Endothelial cell (in vitro differentiated cells): ENCODE results near the gene RPS6KA5. TPM values are rescaled to one million over a fixed set of nuclear protein-coding genes. Genes with fewer than 3 reads are reported as not detected.

Experiments used
- DNase-seq: peaks from one replicate; pipeline ENCODE4 v3.0.0; 2021; ENCODE audit warnings: low spot score
- H3K27ac Mint-ChIP-seq: one replicate; pipeline ENCODE4 v1.8.0; 2021; ENCODE audit warnings: mixed read lengths, inconsistent platforms; ENCODE audit not compliant: unreplicated experiment
- H3K27me3 Mint-ChIP-seq: one replicate; pipeline ENCODE4 v1.8.0; 2021; ENCODE audit warnings: mild to moderate bottlenecking, moderate library complexity, mixed read lengths, inconsistent platforms; ENCODE audit not compliant: unreplicated experiment
- H3K36me3 Mint-ChIP-seq: one replicate; pipeline ENCODE4 v1.8.0; 2021; ENCODE audit warnings: mild to moderate bottlenecking, low read depth, mixed read lengths, inconsistent platforms; ENCODE audit not compliant: unreplicated experiment
- H3K4me1 Mint-ChIP-seq: one replicate; pipeline ENCODE4 v1.8.0; 2021; ENCODE audit warnings: mild to moderate bottlenecking, mixed read lengths, inconsistent platforms; ENCODE audit not compliant: unreplicated experiment
- H3K4me3 Mint-ChIP-seq: one replicate; pipeline ENCODE4 v1.8.0; 2021; ENCODE audit warnings: mild to moderate bottlenecking, mixed read lengths, inconsistent platforms; ENCODE audit not compliant: unreplicated experiment
- H3K9me3 Mint-ChIP-seq: one replicate; pipeline ENCODE4 v1.8.0; 2021; ENCODE audit warnings: mixed read lengths, inconsistent platforms; ENCODE audit not compliant: unreplicated experiment
- CTCF ChIP-seq: fragments of 200-600 bp; sonication (generic); IDR thresholded peaks from one replicate; pipeline ENCODE4 v1.5.0; 2021; ENCODE audit warnings: antibody characterized with exemption; ENCODE audit not compliant: unreplicated experiment
- total RNA-seq: library from RNA; stranded (reverse); fragmentation: NEBNext Ultra II Directional; extraction: Animal tissue kit (Norgen Biotek cat#: 25700); gene quantifications from one replicate; pipeline ENCODE4 v1.2.1, GENCODE V29; 2021; ENCODE audit not compliant: unreplicated experiment

Gene RPS6KA5
- total RNA-seq, 1 donor from 2014 or later, result 13.8 TPM

DNA sequence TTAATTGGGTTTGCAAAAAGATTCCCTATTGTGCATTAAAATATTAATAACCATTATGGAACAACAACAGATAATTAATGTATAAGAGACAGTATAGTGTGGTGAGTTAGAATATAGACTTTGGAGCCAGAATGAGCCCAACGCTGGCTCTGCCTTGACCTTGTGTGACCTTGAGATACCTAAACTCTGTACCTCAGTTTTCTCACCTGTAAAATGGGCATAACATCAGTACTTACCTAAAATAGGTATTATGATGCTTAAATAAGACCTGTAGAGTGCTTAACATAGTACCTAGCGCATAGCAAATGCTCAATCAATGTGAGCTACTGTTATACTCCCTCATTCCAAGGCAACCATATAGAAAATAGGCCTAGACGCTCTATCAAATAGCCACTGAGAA, 153.3 kb downstream of the RPS6KA5 start:
- H3K4me1 Mint-ChIP-seq, result peaks cover 3% of the 10 kb centered on the region
- no peak for DNase-seq
- no peak overlapping the region for H3K27ac Mint-ChIP-seq
- no peak for TF ChIP-seq CTCF
- no peaks in the 10 kb centered on the region for H3K9me3 Mint-ChIP-seq
- no peaks in the 10 kb centered on the region for H3K27me3 Mint-ChIP-seq
- H3K36me3 Mint-ChIP-seq, result no peaks in the 10 kb centered on the region
- H3K4me3 Mint-ChIP-seq, result no peak overlapping the region

GRCh38 chr14:90905531-90905930, 154.9 kb downstream of the RPS6KA5 start:
- no peaks in the 10 kb centered on the region for H3K9me3 Mint-ChIP-seq
- no peak overlapping the region for H3K4me3 Mint-ChIP-seq
- H3K27ac Mint-ChIP-seq, result no peak overlapping the region
- DNase-seq, result no peak
- TF ChIP-seq CTCF, result no peak
- peaks cover 3% of the 10 kb centered on the region for H3K4me1 Mint-ChIP-seq
- no peaks in the 10 kb centered on the region for H3K27me3 Mint-ChIP-seq
- no peaks in the 10 kb centered on the region for H3K36me3 Mint-ChIP-seq

GRCh38 chr14:90903101-90903500, 157.3 kb downstream of the RPS6KA5 start:
- Mint-ChIP-seq H3K27ac (no peak overlapping the region), H3K27me3 (no peaks in the 10 kb centered on the region), H3K36me3 (peaks cover 9% of the 10 kb centered on the region), H3K4me1 (peaks cover 3% of the 10 kb centered on the region), H3K9me3 (no peaks in the 10 kb centered on the region), H3K4me3 (no peak overlapping the region)
- DNase-seq, result peak; percentile 55
- peak; percentile 65 for TF ChIP-seq CTCF

DNA sequence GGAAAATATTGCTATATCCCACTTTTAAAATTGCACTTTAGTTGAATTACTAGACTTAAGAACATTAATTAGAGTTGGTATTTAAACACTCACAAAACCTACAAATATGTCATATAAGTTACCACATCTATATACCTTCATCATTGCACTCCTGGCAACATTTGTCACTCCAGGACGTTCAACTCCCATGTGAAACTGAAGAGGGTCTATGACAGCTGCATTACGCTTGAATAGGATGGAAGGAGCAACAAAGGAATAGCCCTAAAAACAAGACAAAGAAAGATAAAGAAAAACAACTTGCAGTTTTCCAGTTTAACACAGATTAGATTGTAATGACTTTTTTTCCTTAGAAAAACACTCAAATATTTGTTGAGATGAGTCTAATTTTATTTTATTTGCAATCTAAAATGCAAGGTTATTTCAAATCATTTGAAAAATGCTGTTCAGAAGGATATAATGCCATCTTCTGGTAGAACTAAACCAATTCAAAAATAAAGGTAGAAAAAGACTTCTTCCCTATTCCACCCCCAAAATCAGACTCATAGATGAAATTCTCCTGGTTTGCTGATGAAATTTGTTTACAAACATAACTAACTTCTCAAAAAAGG, 159.9 kb downstream of the RPS6KA5 start:
- Mint-ChIP-seq H3K27ac (no peak overlapping the region), H3K4me1 (peaks cover 3% of the 10 kb centered on the region), H3K9me3 (no peaks in the 10 kb centered on the region), H3K27me3 (no peaks in the 10 kb centered on the region), H3K36me3 (peaks cover 9% of the 10 kb centered on the region), H3K4me3 (no peak overlapping the region)
- no peak for DNase-seq
- TF ChIP-seq CTCF, result no peak

GRCh38 chr14:90897022-90897421, 163.4 kb downstream of the RPS6KA5 start:
- Mint-ChIP-seq H3K4me1 (no peaks in the 10 kb centered on the region), H3K4me3 (no peak overlapping the region), H3K9me3 (no peaks in the 10 kb centered on the region), H3K27ac (no peak overlapping the region), H3K36me3 (peaks cover 9% of the 10 kb centered on the region), H3K27me3 (no peaks in the 10 kb centered on the region)
- no peak for DNase-seq
- no peak for TF ChIP-seq CTCF
